ENCODE results near the gene OR51G2. TPM values are rescaled to one million over a fixed set of nuclear protein-coding genes. Genes with fewer than 3 reads are reported as not detected.

The OR51G2 gene
- total and polyA plus RNA-seq, 2 donors from 2014 or later, result not detected

GRCh38 chr11:4932751-4933150 is 13.6 kb upstream of the OR51G2 start:
- no peak overlapping the region for H3K9ac ChIP-seq (ENCODE audit: low read length in 3 of 3)
- H3K36me3 ChIP-seq (ENCODE audit: control insufficient read depth in 2 of 3, insufficient read depth in 3 of 3, low read length in 3 of 3), result no peaks in the 10 kb centered on the region
- H3K4me3 ChIP-seq (ENCODE audit: low read length in 3 of 3), result no peak overlapping the region
- H3K27me3 ChIP-seq (ENCODE audit: control insufficient read depth, insufficient read depth, low read length), result no peaks in the 10 kb centered on the region
- H3K4me1 ChIP-seq (ENCODE audit: control insufficient read depth in 2 of 3, insufficient read depth in 2 of 3, low read depth in 1 of 3, low read length in 3 of 3), result no peaks in the 10 kb centered on the region
- TF ChIP-seq CTCF (IDR thresholded peaks at IDR 0.05; ENCODE audit: borderline replicate concordance, extremely low read depth, insufficient read depth), result no peak
- intact Hi-C loops (cut with DNase I), result no loop called here
- DNase-seq (no peak), FAIRE-seq (no peak)
- peaks cover 0 to 2% (median 0%) of the 10 kb centered on the region in 3 donors for H3K9me3 ChIP-seq (ENCODE audit: control insufficient read depth in 2 of 3, insufficient read depth in 1 of 3, low read length in 3 of 3)
- H3K27ac ChIP-seq (ENCODE audit: low read depth in 2 of 2, low read length in 2 of 2), result no peak overlapping the region

- H3K27ac ChIP-seq (ENCODE audit: low read depth in 2 of 2, low read length in 2 of 2), result no peak overlapping the region
- H3K27me3 ChIP-seq (ENCODE audit: control insufficient read depth, insufficient read depth, low read length), result no peaks in the 10 kb centered on the region
- DNase-seq (no peak), FAIRE-seq (no peak)
- intact Hi-C loops (cut with DNase I), result no loop called here
- H3K4me3 ChIP-seq (ENCODE audit: low read length in 3 of 3), result no peak overlapping the region
- no peaks in the 10 kb centered on the region for H3K9me3 ChIP-seq (ENCODE audit: control insufficient read depth in 2 of 3, insufficient read depth in 1 of 3, low read length in 3 of 3)
- TF ChIP-seq CTCF (IDR thresholded peaks at IDR 0.05; ENCODE audit: borderline replicate concordance, extremely low read depth, insufficient read depth), result no peak
- no peaks in the 10 kb centered on the region for H3K36me3 ChIP-seq (ENCODE audit: control insufficient read depth in 2 of 3, insufficient read depth in 3 of 3, low read length in 3 of 3)
- H3K4me1 ChIP-seq (ENCODE audit: control insufficient read depth in 2 of 3, insufficient read depth in 2 of 3, low read depth in 1 of 3, low read length in 3 of 3), result no peaks in the 10 kb centered on the region
- no peak overlapping the region for H3K9ac ChIP-seq (ENCODE audit: low read length in 3 of 3)
These were observed 7.5 kb upstream of the OR51G2 start for GRCh38 chr11:4926608-4927007.

- no peak for TF ChIP-seq CTCF (IDR thresholded peaks at IDR 0.05; ENCODE audit: borderline replicate concordance, extremely low read depth, insufficient read depth)
- Histone ChIP-seq H3K27ac (ENCODE audit: low read depth in 2 of 2, low read length in 2 of 2) (no peak within 1 kb of the TSS), H3K9ac (ENCODE audit: low read length in 3 of 3) (no peak within 1 kb of the TSS), H3K27me3 (ENCODE audit: control insufficient read depth, insufficient read depth, low read length) (no peaks in the 10 kb centered on the region), H3K4me3 (ENCODE audit: low read length in 3 of 3) (no peak within 1 kb of the TSS), H3K4me1 (ENCODE audit: control insufficient read depth in 2 of 3, insufficient read depth in 2 of 3, low read depth in 1 of 3, low read length in 3 of 3) (no peaks in the 10 kb centered on the region), H3K9me3 (ENCODE audit: control insufficient read depth in 2 of 3, insufficient read depth in 1 of 3, low read length in 3 of 3) (no peaks in the 10 kb centered on the region), H3K36me3 (ENCODE audit: control insufficient read depth in 2 of 3, insufficient read depth in 3 of 3, low read length in 3 of 3) (no peaks in the 10 kb centered on the region)
- DNase-seq, result no peak
- intact Hi-C loops (cut with DNase I), result no loop called here
- no peak for FAIRE-seq
These were observed 5.1 kb upstream of the OR51G2 start, which contains the start of gene OR51G1 for GRCh38 chr11:4924239-4924638. OR51G1 (minus strand) TSS chr11:4924339; CDS start chr11:4924339, 0 bp downstream.

- H3K4me3 ChIP-seq (ENCODE audit: low read length in 3 of 3), result no peak overlapping the region
- FAIRE-seq, result no peak
- no peak overlapping the region for H3K27ac ChIP-seq (ENCODE audit: low read depth in 2 of 2, low read length in 2 of 2)
- H3K9ac ChIP-seq (ENCODE audit: low read length in 3 of 3), result no peak overlapping the region
- H3K9me3 ChIP-seq (ENCODE audit: control insufficient read depth in 2 of 3, insufficient read depth in 1 of 3, low read length in 3 of 3), result no peaks in the 10 kb centered on the region
- H3K36me3 ChIP-seq (ENCODE audit: control insufficient read depth in 2 of 3, insufficient read depth in 3 of 3, low read length in 3 of 3), result no peaks in the 10 kb centered on the region
- no peaks in the 10 kb centered on the region for H3K27me3 ChIP-seq (ENCODE audit: control insufficient read depth, insufficient read depth, low read length)
- no peak for DNase-seq
- intact Hi-C loops (cut with DNase I), result no loop called here
- no peaks in the 10 kb centered on the region for H3K4me1 ChIP-seq (ENCODE audit: control insufficient read depth in 2 of 3, insufficient read depth in 2 of 3, low read depth in 1 of 3, low read length in 3 of 3)
- no peak for TF ChIP-seq CTCF (IDR thresholded peaks at IDR 0.05; ENCODE audit: borderline replicate concordance, extremely low read depth, insufficient read depth)
These were observed 3.2 kb upstream of the OR51G2 start for GRCh38 chr11:4922304-4922703.
